GM18519 (cell line): Measurements from ENCODE around the gene PCK1.

Source experiments
- ATAC-seq: cut with Tn5 transposase; IDR thresholded peaks from one replicate; pipeline ENCODE4 v1.9.1; 2021; ENCODE audit warnings: mild to moderate bottlenecking, moderate library complexity; ENCODE audit not compliant: unreplicated experiment, low FRiP score

PCK1 gene

GRCh38 chr20:57600320-57601210 lies 39.7 kb downstream of the PCK1 start:
- no peak for ATAC-seq

GRCh38 chr20:57601211-57601570 lies 40.3 kb downstream of the PCK1 start:
- no peak for ATAC-seq

- ATAC-seq: no peak
These were observed 40.8 kb downstream of the PCK1 start for GRCh38 chr20:57601737-57602136.

- no peak for ATAC-seq
These were observed 42.2 kb downstream of the PCK1 start for GRCh38 chr20:57603120-57603519.

- no peak for ATAC-seq
These were observed 44.1 kb downstream of the PCK1 start for GRCh38 chr20:57605045-57605444.

GRCh38 chr20:57605878-57606277 lies 45.0 kb downstream of the PCK1 start:
- ATAC-seq: no peak

GRCh38 chr20:57608516-57608915 lies 47.6 kb downstream of the PCK1 start:
- no peak for ATAC-seq

GRCh38 chr20:57609086-57609841 lies 48.4 kb downstream of the PCK1 start:
- no peak for ATAC-seq

- ATAC-seq: no peak
These were observed 48.9 kb downstream of the PCK1 start for GRCh38 chr20:57609842-57610167.

- no peak for ATAC-seq
These were observed 49.5 kb downstream of the PCK1 start for GRCh38 chr20:57610261-57610952.

- ATAC-seq: no peak
These were observed 50.8 kb downstream of the PCK1 start for GRCh38 chr20:57611586-57612311.

GRCh38 chr20:57612436-57612835 lies 51.5 kb downstream of the PCK1 start:
- ATAC-seq: no peak

GRCh38 chr20:57612916-57613315 lies 52.0 kb downstream of the PCK1 start:
- no peak for ATAC-seq

- no peak for ATAC-seq
These were observed 52.6 kb downstream of the PCK1 start for GRCh38 chr20:57613481-57613921.

- ATAC-seq: no peak
These were observed 53.9 kb downstream of the PCK1 start for GRCh38 chr20:57614490-57615444.

- ATAC-seq: no peak
These were observed 54.5 kb downstream of the PCK1 start for GRCh38 chr20:57615445-57615811.

- ATAC-seq: no peak
These were observed 55.4 kb downstream of the PCK1 start for GRCh38 chr20:57616143-57616951.

- ATAC-seq: no peak
These were observed 56.3 kb downstream of the PCK1 start for GRCh38 chr20:57617079-57617795.
